Vagina (tissue), 2 donors: ENCODE results near the gene PLD2.

Source experiments
- CTCF ChIP-seq, 3 experiments: fragments of 450-650 bp in 2 of 3; fragments of 200-600 bp in 1 of 3; sonication (generic) in 1 of 3; IDR thresholded peaks; one replicate each; pipeline ENCODE4 v1.5.1; 2017 to 2019; ENCODE audit warnings: antibody characterized with exemption in 3 of 3, mild to moderate bottlenecking in 2 of 3, moderate library complexity in 2 of 3
- POLR2A ChIP-seq, 2 donors: fragments of 450-650 bp; IDR thresholded peaks; one replicate each; pipeline ENCODE4 v1.6.1; 2017; ENCODE audit warnings: antibody characterized with exemption in 2 of 2, mild to moderate bottlenecking in 2 of 2, moderate library complexity in 2 of 2
- POLR2AphosphoS5 ChIP-seq, 2 donors: sonication (generic); formaldehyde crosslinking; IDR thresholded peaks; one replicate each; pipeline ENCODE4 v1.9.0; 2017; ENCODE audit warnings: antibody characterized with exemption in 2 of 2, mild to moderate bottlenecking in 2 of 2, low read depth in 1 of 2; ENCODE audit not compliant: insufficient read depth in 1 of 2

- TF ChIP-seq POLR2AphosphoS5 (IDR thresholded peaks at IDR 0.05; ENCODE audit: insufficient read depth in 1 of 2, low read depth in 1 of 2) = no peak
- no peak for TF ChIP-seq CTCF (IDR thresholded peaks at IDR 0.05)
- TF ChIP-seq POLR2A (IDR thresholded peaks at IDR 0.05) = no peak
These were observed 38.7 kb upstream of the PLD2 start for GRCh38 chr17:4768298-4768697.
